ENCODE results near the gene TCF7L2.

TCF7L2 gene

GRCh38 chr10:112951359-112952281 is 1.6 kb downstream of the TCF7L2 start:
- Histone ChIP-seq H3K4me3 (replicated peaks; ENCODE audit: insufficient read depth, low read length) (peak overlapping the region; percentile 57), H3K27ac (replicated peaks) (peak overlapping the region; percentile 79), H3K27me3 (ENCODE audit: insufficient read depth, poor library complexity, severe bottlenecking) (no peaks in the 10 kb centered on the region)
- DNase-seq (ENCODE audit: low read depth in 1 of 2, low spot score in 1 of 2) = peak; percentile 67 to 81
- TF ChIP-seq REST (IDR thresholded peaks at IDR 0.05; ENCODE audit: insufficient replicate concordance, low read depth) = no peak
- no peak for TF ChIP-seq CTCF (IDR thresholded peaks at IDR 0.05; ENCODE audit: insufficient read depth, low read length)
- TF ChIP-seq POLR2AphosphoS5 (IDR thresholded peaks at IDR 0.05; ENCODE audit: low read depth) = no peak; the same call in 1 of the 2 replicates
- TF ChIP-seq SPI1 (IDR thresholded peaks at IDR 0.05; ENCODE audit: borderline replicate concordance, low read depth) = no peak
- TF ChIP-seq GABPA (IDR thresholded peaks at IDR 0.05; ENCODE audit: low read depth) = no peak

DNA sequence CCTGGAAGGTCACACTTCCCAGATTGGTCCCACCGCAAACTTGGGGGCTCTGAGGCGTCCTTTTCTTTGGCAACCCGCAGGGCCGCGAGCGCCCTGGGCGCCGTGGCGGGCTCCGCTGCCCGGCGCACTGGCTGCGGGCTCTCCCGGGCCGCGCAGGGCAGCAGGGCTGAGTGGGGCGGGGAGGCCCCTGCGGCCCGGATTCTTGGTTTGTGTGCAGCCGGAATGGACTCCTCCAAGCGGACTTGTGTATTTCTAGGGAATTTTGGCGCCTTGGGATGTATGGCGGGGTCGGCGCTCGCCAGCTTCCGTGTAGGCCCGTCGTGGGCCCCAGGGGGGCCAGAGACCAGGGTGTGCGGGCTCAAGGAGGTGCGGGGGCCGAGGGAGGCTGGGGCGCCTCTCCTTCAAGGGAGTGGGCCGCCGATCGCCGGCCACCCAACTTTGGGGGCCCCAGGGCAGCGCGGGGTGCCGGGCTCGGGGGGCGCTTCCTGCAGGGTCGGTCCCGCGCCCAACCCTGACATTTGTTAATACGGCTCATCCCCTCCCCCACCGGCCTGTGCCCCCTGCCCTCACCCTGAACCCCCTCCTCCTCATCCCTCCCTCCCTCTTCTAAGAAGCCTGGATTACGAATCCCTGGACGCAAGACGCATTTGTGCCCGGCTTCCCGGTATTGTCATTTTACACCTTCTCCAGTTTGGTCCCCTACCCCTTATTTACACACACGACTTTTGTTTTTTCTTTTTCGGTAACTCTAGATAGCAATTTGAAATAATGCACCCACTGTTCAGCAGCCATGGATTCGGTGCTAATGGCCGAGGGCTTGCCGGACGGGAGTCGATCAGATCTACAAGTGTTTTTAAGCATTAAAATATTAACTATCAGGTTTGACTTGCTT is 2.5 kb downstream of the TCF7L2 start:
- Histone ChIP-seq H3K27ac (replicated peaks) (peak overlapping the region; percentile 79), H3K4me3 (replicated peaks; ENCODE audit: insufficient read depth, low read length) (peak overlapping the region; percentile 57), H3K27me3 (ENCODE audit: insufficient read depth, poor library complexity, severe bottlenecking) (no peaks in the 10 kb centered on the region)
- TF ChIP-seq CTCF (IDR thresholded peaks at IDR 0.05; ENCODE audit: insufficient read depth, low read length) (no peak), GABPA (IDR thresholded peaks at IDR 0.05; ENCODE audit: low read depth) (no peak), REST (IDR thresholded peaks at IDR 0.05; ENCODE audit: insufficient replicate concordance, low read depth) (no peak), POLR2AphosphoS5 (IDR thresholded peaks at IDR 0.05; ENCODE audit: low read depth) (no peak), SPI1 (IDR thresholded peaks at IDR 0.05; ENCODE audit: borderline replicate concordance, low read depth) (no peak)
- no peak for DNase-seq (ENCODE audit: low read depth in 1 of 2, low spot score in 1 of 2)

GRCh38 chr10:112953174-112954159 is 3.4 kb downstream of the TCF7L2 start:
- Histone ChIP-seq H3K27ac (replicated peaks) (no peak overlapping the region), H3K27me3 (ENCODE audit: insufficient read depth, poor library complexity, severe bottlenecking) (no peaks in the 10 kb centered on the region), H3K4me3 (replicated peaks; ENCODE audit: insufficient read depth, low read length) (no peak overlapping the region)
- TF ChIP-seq POLR2AphosphoS5 (IDR thresholded peaks at IDR 0.05; ENCODE audit: low read depth) (no peak), REST (IDR thresholded peaks at IDR 0.05; ENCODE audit: insufficient replicate concordance, low read depth) (no peak), GABPA (IDR thresholded peaks at IDR 0.05; ENCODE audit: low read depth) (no peak), SPI1 (IDR thresholded peaks at IDR 0.05; ENCODE audit: borderline replicate concordance, low read depth) (no peak), CTCF (IDR thresholded peaks at IDR 0.05; ENCODE audit: insufficient read depth, low read length) (no peak)
- DNase-seq (ENCODE audit: low read depth in 1 of 2, low spot score in 1 of 2) = no peak
